TTC549 (cell line): ENCODE measurements around the gene PSMD5.

ENCODE experiments used
- FAIRE-seq: peaks from 2 replicates; lab custom pipeline; 2012; peaks lifted over from hg19 to GRCh38; lab: Jason Lieb, UNC

Gene PSMD5

DNA sequence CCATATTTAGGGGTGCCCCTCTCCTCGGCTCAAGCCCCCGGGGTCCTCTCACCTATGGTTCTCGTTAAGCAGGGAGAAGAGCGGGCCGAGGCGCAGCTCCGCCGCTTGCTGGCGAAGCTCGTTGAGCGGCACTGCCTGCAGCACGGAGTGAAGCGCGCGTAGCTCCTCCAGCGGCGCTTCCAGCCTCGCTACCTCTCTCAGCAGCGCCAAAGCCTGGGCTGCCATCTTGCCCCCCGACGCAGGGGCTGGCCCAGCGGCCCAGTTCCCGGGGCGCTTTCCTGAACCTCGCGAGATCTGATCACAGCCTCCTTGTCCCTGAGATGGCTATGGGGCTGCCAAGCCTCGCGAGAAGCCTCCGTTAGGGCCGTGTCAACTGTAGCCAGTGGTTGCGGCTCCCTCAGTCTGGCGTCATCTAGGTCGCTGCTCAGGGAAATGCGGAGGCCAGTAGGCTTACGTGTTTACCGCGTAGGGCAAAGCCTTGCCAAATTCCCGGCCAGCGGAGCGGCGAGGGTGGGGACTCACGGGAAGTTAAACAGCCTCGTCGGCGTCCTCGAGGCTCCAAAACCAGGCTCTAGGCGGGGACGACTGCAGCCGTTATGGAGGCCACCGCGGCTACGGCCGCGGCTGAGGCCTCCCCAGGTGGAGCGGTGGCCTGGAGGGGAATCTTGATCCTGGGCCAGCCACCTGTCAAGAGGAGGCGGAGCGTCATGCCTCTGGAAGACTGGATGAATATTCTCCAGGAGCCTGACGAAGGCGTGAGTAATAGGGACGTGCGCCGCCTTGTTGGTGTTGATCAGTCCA, at the start of gene PSMD5:
TSS of gene PSMD5 (minus strand) at position 238 of the 801 bp plus-strand sequence. CDS start at position 225, 13 bp downstream.
- no peak for FAIRE-seq

DNA sequence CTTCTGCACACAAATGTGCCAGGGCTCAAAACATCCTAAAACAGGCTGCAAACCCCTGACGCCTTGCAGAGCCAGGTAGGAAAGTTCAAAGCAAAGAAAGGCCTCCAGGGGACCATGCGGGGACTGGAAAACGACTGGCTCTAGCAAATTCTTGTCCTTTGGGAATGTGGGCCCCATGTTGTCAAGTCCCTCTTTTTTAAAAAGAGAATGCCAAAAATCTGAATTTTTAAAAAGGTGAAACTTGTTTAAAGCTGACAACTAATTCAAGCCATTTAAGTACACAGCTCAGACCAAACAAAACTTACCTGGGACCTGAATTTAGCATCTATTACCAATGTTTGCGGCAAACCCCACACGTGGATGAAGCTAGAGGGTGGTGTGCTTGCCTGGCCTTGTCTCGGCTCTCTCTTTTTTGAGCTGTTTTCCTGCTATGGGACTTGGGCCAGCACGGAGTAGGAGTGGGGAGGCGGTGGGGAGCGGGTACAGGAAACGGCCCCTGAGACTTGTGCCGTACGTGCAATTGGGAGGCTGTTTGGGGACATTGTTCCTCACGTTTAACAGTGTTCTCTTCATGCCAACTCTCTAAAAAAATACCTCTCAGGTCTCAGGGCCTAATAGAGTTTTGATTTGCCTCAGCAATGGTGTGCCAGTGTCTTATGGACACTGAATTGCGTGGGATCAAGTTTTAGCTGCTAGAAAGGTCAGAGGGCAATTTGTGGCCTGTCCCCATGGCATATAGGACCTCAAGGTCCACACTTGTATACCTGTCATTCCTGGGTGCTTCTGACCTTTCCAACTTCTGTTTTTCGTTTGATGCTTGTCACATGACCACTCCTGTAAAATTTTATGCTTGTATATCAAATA, 49.4 kb upstream of the PSMD5 start:
- FAIRE-seq: no peak

DNA sequence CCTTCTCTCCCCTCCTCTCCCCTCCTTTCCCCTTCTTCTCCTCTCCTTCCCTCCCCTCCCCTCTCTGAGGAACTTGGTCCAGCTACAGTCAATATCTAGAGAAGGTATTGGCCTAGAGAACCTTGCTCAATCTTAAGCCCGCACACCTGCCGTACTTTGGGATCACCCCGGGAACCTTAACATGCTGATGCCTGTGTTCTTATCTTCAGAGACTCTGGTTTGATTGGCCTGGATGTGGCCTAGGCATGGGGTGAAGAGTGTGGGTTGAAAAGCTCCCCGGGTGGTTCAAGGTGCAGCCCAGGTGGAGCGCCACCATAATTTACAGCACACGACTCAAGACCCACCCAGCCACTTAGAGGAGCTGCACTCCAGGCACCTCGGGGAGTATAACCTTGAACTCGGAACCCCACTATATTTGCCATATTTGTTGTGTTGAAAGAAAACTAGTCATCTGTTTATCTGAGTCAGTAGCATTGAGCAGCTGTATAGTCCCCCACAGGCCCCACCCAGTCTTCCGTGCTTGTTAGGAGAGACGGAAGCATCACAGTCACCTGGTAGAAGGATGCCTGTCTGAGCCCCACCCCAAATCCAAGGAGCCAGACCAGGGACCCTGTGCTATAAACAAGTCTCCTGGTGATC, 48.6 kb upstream of the PSMD5 start:
- no peak for FAIRE-seq

DNA sequence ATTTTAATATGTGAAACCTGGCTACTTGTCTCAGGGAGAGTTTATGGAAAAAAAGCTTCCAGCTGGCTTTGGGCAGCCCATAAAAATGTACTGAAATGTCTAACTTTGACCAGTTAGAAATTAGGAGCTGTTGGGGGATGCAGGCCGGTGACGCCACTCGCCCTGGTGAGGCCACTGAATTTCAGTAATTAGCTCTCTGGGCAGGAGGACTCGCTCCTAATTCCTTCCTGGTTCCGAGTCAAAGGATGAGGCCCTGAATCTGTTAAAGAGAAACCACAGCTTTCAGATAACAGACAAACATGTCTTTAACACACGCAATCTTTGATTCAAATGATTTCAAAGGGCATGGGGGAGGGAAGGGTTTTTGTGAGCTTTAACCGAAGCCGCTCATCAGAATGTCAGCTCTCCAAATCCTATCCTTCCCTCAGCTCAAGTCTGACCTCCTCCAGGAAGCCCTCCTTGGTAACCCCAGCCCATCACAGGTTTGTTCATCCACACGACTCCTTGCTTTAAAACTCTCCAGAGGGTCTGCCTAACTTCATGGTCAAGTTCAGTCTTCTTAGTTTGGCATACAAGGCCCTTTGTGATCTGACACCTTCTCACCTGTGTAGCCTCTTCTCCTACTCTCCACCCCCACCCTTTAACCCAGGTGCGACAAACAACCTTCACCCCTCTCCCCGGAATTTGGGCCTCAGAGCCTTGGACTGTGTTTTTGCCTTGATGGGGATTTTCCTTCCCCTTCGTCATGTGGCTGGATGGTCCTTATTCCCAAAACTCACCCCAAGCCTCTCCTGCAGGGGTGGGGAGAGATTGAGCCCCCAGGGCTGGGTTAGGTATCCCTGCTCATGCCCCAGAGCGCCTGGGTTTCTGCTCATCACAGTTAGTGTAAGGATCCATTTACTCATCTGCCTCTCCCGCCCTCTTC, 47.9 kb upstream of the PSMD5 start:
- no peak for FAIRE-seq

DNA sequence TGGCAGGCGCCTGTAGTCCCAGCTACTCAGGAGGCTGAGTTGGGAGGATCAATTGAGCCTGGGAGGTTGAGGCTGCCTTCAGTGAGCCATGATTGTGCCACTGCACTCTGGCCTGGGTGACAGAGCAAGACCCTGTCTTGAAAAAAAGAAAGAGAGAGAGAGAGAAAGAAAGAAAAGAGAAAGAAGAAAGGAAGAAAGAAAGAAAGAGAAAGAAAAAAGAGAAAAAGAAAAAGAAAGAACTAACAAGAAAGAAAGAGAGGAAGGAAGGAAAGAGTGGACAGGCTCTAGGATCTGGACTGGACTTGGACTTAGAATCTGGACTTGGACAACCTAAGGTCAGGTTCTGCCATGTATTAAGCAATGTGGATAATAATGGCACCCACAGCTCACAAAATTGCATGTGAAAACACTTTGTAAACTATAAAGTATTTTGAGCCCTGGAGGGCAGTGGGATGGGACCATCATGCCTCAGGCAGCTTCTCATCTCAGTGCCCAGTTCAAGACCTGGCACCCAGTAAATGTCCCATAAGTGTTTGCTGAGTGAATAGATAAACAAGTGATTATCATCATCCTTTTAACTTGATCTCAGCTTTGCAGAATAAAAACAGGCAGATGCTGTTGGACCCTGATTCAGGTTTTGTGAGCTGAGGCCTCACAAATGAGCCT, 47.0 kb upstream of the PSMD5 start:
- FAIRE-seq: no peak

DNA sequence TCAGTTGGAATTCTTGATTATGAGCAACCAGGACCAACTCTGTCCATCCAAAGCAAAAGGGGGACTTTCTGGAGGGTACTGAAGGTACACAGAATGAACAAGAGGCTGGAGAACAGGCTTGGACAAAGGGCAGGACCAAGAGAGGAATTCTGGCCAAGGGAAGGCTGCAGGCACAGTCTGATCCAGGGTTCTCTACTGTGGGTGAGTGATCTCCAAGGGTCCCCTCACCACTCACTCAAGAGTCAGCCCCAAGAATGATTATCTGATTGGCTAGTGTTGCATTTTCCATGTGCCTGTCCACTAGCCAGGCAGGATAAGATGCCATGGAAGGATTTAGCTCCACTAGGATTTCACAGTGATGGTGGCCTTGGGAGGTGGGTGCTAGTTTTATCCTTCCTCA, 45.9 kb upstream of the PSMD5 start:
- FAIRE-seq: no peak

DNA sequence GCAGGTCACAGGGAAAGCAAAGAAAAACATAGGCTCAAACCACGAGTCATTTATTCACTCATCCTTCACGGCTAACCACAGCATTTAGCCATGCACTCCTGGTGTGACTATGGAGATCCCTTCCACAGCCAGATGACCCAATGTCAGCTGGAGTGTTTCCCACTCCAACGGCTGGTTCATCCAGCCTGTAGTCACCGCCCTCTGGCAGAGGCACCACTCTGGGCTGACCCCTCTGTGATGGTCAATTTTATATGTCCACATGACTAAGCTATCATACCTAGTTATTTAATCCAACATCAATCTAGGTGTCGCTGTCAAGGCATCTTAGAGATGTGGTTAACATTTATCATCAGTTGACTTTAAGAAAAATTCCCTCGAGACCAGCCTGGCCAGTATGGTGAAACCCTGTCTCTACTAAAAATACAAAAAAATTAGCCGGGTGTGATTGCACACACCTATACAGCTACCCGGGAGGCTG, 43.8 kb upstream of the PSMD5 start:
- no peak for FAIRE-seq

DNA sequence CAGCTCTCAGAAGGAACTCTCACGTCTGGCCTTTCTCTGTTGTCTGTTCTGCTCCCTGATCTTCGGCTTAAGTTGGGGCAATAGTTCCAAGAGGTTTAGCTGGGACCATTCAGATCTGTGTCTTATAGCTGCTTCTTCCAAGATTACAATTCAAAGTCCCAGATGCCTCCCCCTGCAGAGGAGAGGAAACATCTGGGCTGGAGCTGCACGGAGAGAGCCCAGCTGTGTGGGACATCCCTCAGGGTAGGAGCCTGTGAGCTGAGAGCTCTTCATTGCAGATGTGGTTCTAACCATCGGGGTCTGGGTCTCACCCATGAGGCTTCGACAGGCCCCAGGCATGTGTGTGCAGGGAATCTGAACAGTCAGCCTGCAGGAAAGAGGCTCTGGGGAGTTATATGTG, 43.2 kb upstream of the PSMD5 start:
- FAIRE-seq: no peak

DNA sequence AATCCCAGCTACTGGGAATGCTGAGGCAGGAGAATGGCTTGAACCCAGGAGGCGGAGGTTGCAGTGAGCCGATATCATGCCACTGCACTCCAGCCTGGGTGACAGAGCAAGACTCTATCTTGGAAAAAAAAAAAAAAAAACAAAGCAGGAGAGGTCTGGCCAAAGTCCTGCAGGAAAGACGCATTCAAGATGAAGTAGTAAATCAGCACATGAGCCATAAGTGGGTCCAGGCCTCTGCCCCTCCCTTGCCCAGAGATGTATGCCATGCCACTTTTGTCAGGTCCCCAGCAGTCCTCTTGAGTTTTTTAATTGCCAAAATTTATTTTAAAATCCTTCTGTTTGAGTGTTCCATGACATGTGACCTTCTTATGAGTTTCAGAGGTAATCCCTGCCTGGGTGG, 42.7 kb upstream of the PSMD5 start:
- no peak for FAIRE-seq

DNA sequence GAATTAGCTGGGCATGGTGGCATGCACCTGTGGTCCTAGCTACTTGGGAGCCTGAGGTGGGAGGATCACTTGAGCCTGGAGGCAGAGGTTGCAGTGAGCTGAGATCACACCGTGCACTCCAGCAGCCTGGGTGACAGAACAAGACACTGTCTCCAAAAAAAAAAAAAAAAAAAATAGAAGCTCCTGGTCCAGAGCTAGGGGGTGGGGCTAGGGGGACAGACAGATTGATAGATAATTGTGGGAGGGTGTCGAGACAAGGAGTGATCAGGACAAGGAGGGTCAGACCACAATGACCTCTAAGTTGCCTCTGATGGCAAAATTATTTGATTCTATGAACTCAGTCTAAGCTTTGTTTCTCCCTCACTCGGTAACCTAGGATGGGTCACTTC, 40.9 kb upstream of the PSMD5 start:
- FAIRE-seq: no peak

DNA sequence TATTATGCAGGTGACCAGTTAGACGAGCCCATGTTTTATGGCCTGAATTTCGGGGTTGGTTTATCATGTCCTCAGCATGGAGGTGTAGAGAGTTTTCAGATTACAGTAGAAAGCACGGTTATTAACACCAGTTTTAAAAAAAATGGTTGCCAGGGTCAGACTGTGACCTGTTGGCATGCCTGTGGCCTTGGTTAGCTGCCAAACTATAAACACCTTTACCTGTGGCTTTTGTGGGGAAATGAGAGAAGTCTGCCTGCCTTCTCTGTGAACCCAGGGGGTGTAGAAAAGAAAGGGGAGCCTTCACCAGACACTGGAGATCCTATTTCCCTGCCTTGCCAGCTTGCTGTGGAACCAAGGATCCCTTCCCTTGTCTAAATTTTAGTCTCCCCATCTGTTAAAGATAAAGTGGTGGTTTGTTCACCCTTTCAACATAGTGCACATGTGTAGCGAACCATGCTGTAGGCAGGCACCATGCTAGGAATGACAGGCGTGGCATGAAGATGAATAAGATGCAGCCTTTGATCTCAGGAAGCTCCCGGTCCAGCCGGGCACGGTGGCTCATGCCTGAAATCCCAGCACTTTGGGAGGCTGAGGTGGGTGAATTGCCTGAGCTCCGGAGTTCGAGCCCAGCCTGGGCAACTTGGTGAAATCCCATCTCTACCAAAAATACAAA, 40.3 kb upstream of the PSMD5 start:
- no peak for FAIRE-seq

DNA sequence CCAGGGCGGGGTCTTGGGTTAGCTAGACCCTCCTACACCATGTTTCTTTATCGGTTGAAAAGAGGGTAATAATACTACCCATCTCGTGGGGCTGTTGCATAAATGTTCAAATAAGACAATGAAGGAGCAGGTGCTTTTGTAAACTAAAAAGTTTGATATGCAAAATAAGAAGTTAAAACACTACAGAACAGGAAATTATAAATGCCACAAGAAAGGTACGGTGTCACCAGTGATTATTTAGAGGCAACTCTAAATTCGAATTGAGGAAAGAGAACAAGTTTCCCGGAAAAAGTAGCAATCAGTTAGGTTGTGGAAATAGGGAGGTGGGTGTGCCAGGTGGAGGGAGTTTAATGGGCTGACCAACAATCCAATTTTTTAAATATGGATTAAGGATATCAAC, 36.7 kb upstream of the PSMD5 start:
- FAIRE-seq: no peak

DNA sequence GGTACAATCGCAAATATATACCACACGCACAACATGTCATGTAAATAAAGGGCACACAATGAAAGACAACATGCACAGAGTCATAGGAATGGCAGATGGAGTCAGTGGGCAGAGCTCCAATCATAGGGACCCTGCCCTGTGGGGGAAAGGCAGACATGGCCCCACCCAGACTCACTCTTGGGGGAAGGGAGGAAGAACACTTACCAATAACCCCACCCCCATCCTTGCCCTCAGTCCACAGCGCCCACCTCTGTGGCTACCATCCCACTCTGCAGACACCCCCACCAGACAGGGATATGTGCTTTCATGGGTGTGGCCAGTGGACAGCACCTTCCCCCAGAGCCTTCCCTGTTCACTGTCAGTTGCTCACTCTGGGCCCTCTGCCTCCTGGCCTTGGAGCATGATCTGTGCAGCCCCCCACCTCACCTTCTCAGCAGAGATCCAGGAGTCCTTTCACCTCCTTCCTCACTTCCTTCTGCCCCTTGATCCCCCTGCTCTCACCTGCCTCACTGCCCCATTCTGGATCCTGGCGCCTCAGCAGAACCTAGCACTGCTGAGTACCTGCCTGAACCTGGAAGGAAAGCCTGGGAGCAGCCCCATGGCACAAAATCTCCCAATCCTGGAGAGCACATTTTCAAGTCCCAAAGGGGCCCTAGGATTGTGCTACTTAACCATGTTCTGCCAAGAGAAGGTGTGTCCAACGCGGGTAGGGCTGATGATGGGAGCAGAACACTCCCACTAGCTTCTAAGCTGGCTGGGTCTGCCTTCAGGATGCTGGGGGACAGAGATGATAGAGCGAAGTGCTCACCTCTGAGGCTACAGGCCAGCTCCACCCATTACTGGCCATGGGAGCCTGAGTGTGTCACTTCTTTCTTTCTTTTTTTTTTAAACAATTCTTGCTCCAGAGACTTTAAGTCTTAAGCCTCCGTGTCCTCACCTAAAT, 35.7 kb upstream of the PSMD5 start:
- no peak for FAIRE-seq

DNA sequence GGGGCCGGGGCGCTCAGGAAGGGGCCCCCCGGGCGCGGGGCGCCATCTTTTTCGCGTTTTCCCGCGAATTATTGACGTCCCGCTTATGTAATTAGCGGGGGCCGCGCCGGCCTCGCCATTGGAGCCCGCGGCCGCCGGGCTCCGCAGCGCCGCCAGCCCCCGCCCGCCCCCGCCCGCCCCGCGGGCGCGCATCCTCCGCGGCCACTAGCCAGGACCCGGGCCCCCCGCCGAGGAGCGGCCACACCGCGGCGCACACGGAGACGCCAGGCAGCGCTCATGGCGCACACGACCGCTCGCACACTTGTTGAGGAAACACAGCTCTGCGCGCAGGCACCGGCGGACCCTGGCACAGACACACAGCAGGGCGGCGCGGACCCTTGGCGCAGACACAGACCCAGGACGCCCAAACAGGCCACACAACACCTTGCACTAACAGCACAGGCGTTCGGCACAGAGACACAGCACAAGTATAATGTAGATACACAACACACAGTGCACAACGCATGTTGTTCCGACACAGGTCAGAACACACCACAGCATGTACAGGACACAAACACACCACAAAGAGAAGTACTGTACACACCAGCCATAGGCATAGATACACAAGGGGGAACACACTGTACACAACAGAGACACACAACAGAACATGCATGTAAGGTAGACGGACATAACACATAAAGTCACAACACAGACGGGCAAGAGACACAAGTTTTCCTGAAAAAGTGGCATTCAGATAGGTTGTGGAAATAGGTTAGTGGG, 34.7 kb upstream of the PSMD5 start:
- no peak for FAIRE-seq

DNA sequence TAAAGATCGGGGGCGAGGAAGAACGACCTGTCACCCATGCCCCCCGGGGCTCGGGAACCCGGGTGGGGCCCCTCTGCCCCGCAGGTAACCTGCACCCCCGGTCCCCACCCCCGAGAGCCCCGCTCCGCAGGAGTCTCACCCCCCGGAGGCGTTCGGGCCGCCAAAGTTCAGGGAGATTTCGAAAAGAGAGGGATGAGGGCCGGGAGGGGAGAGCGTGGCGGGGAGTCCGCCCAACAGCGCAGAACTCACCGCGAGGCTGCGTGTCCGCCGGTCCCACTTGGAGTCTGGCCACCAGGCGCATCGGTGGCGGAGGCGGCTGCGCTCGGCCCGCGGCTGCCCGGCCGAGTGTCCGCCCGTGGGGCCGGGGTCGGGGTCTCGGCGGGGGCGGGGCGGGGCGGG, 34.1 kb upstream of the PSMD5 start, which contains the start of gene PHF19:
TSS of gene PHF19 (minus strand) at position 347 of the 399 bp plus-strand sequence. CDS start 2,447 bp downstream, outside the sequence.
- FAIRE-seq: no peak

DNA sequence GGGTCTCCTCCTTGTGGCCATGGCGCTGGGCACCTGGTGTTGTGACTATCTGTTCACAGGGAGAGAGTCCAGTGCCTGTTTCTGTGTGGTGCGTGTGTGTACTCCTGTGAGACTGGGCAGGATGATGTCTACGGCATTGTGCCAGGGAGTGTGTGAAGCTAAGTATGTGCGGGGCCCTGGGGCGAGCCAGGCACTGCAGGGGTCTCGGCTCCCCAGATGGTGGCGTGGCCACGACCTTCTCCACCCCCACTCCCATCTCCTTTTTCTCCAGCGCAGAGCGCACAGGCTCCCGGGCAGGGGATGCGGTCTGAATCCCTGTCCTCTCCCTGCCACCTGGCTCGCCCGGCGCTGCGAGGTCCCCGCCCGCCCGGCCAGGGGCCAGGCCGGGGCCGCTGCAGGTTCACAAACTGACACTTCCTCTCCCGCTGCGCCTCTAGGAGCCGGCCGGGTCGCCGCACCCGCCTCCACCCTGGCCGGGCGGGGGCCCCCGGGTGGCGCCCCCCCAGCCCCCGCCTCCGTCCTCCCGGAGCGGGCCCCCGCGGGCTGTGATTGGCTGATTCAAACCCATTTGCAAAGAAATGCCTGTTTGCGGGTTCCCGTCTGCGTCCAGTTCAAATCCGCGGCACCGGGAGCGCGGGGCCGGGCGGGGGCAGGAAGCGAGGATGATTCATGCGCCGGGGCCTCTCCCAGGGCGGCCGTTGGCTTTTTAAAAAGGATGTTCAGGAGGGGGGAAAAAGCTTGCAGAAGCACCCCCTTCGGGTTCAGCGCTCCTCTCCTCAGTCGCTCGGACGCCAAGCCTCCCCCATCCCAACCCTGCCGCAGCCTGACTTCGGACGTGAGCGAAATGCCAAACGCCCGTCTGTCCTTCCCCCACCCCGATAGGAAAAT, 33.5 kb upstream of the PSMD5 start:
- FAIRE-seq: no peak

DNA sequence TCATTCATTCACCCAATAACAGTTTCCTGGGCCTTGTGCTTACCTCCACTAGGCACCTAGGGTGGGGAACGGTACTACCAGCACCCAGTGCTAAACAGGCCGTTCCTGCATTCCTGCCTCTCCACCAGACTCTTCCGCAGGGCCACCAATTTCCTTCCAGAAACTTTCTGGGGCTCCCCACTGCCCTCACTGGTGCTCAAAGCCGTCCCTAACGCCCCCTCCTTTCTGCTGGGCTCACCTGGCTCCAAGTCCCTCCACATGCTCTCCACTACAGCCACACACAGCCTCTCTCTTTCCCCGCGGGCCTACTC, 32.9 kb upstream of the PSMD5 start:
- no peak for FAIRE-seq

DNA sequence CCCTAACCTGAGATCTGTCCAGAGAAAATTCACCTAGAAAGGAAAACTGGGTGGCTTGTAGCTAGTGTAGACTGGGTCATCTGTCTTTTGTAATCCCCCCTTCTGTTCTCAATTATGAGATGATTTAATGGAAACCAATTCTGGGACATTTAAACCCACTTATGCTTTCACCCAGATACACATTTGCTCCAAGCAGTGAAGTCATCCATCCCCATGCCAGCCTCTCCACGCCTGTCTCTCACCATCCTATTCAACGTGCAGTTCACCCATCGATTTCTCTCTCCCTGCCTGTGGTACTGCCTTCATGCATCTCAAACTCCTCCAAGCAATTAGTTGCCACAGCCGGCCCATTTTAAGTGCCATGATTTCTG, 32.5 kb upstream of the PSMD5 start:
- no peak for FAIRE-seq
